ENCODE data around the gene SCAF1. TPM values are rescaled to one million over a fixed set of nuclear protein-coding genes. Genes with fewer than 3 reads are reported as not detected.
A peak's percentile ranks its signal among the peaks of the same experiment; 100 is the strongest.

The SCAF1 gene
- polyA plus RNA-seq, 1 experiment = 2.5 TPM

- POLR2A ChIA-PET = interaction anchor here (2.8 kb wide), 1 partner anchor 14 kb away, joined by 14 read pairs; no protein-coding TSS in a partner anchor
- Histone ChIP-seq H3K27ac (ENCODE audit: low read depth, low read length) (peak overlapping the region; percentile 82), H3K9me3 (ENCODE audit: control insufficient read depth, insufficient read depth, low read length) (peaks cover 4% of the 10 kb centered on the region; the same call in 1 of the 2 replicates), H3K27me3 (ENCODE audit: control insufficient read depth, insufficient read depth, low read length) (no peaks in the 10 kb centered on the region), H3K4me3 (ENCODE audit: low read depth, low read length) (peak overlapping the region; percentile 98)
- peak; percentile 70 for TF ChIP-seq CTCF (IDR thresholded peaks at IDR 0.05; ENCODE audit: low read depth, low read length)
- DNase-seq (ENCODE audit: low read depth, low spot score) = no peak
- CTCF ChIA-PET = interaction anchor here (0.5 to 1.8 kb wide), 5 partner anchors 12 to 169 kb away, joined by 3 to 4 read pairs (median 3); partner anchors contain the start of gene RRAS
These were observed 36.1 kb downstream of the SCAF1 start for GRCh38 chr19:49677901-49678674.

- H3K27me3 ChIP-seq (ENCODE audit: control insufficient read depth, insufficient read depth, low read length) = no peaks in the 10 kb centered on the region
- ChIA-PET POLR2A (interaction anchor here (0.6 to 0.7 kb wide), 2 partner anchors 134 to 807 kb away, joined by 3 to 4 read pairs; partner anchors contain the start of gene PPP1R15A), CTCF (interaction anchor here (0.5 to 1.8 kb wide), 8 partner anchors 11 to 206 kb away, joined by 3 to 6 read pairs (median 3); partner anchors contain the start of gene RRAS)
- peak overlapping the region; percentile 7; the same call in 1 of the 2 replicates for H3K4me3 ChIP-seq (ENCODE audit: low read depth, low read length)
- no peak overlapping the region for H3K27ac ChIP-seq (ENCODE audit: low read depth, low read length)
- DNase-seq (ENCODE audit: low read depth, low spot score) = no peak
- TF ChIP-seq CTCF (IDR thresholded peaks at IDR 0.05; ENCODE audit: low read depth, low read length) = no peak
- peaks cover 4% of the 10 kb centered on the region; the same call in 1 of the 2 replicates for H3K9me3 ChIP-seq (ENCODE audit: control insufficient read depth, insufficient read depth, low read length)
These were observed 37.2 kb downstream of the SCAF1 start for GRCh38 chr19:49678985-49679770.

GRCh38 chr19:49679771-49680413 is 37.9 kb downstream of the SCAF1 start:
- Histone ChIP-seq H3K4me3 (ENCODE audit: low read depth, low read length) (peak overlapping the region; percentile 39), H3K9me3 (ENCODE audit: control insufficient read depth, insufficient read depth, low read length) (peaks cover 4% of the 10 kb centered on the region; the same call in 1 of the 2 replicates), H3K27me3 (ENCODE audit: control insufficient read depth, insufficient read depth, low read length) (no peaks in the 10 kb centered on the region), H3K27ac (ENCODE audit: low read depth, low read length) (peak overlapping the region; percentile 39)
- CTCF ChIA-PET = interaction anchor here (0.5 to 1.6 kb wide), 6 partner anchors 40 to 206 kb away, joined by 3 to 6 read pairs (median 3); partner anchors contain the start of gene RRAS
- no peak for TF ChIP-seq CTCF (IDR thresholded peaks at IDR 0.05; ENCODE audit: low read depth, low read length)
- POLR2A ChIA-PET = no interaction called here
- DNase-seq (ENCODE audit: low read depth, low spot score) = no peak

GRCh38 chr19:49680421-49681351 is 38.7 kb downstream of the SCAF1 start:
- peaks cover 4% of the 10 kb centered on the region; the same call in 1 of the 2 replicates for H3K9me3 ChIP-seq (ENCODE audit: control insufficient read depth, insufficient read depth, low read length)
- peak overlapping the region; percentile 39 for H3K27ac ChIP-seq (ENCODE audit: low read depth, low read length)
- POLR2A ChIA-PET = interaction anchor here (0.7 kb wide), 1 partner anchor 129 kb away, joined by 3 read pairs; no protein-coding TSS in a partner anchor
- peak; percentile 99 for TF ChIP-seq CTCF (IDR thresholded peaks at IDR 0.05; ENCODE audit: low read depth, low read length)
- peak; percentile 71 for DNase-seq (ENCODE audit: low read depth, low spot score)
- no peaks in the 10 kb centered on the region for H3K27me3 ChIP-seq (ENCODE audit: control insufficient read depth, insufficient read depth, low read length)
- CTCF ChIA-PET = interaction anchor here (0.6 to 1.3 kb wide), 17 partner anchors 8 to 208 kb away, joined by 3 to 14 read pairs (median 4); partner anchors contain the start of genes ADM5, AP2A1, CPT1C and FUZ
- H3K4me3 ChIP-seq (ENCODE audit: low read depth, low read length) = peak overlapping the region; percentile 39
